GM21515 (cell line): ENCODE data around the gene ANKS1B.
"Not testable (repeated sequence)": the region's sequence is repeated elsewhere in the genome, so short reads cannot be mapped to it uniquely, and the experiment has no call there.

Source experiments
- ATAC-seq: cut with Tn5 transposase; IDR thresholded peaks from one replicate; pipeline ENCODE4 v1.9.1; 2021; ENCODE audit not compliant: unreplicated experiment

ANKS1B gene

DNA sequence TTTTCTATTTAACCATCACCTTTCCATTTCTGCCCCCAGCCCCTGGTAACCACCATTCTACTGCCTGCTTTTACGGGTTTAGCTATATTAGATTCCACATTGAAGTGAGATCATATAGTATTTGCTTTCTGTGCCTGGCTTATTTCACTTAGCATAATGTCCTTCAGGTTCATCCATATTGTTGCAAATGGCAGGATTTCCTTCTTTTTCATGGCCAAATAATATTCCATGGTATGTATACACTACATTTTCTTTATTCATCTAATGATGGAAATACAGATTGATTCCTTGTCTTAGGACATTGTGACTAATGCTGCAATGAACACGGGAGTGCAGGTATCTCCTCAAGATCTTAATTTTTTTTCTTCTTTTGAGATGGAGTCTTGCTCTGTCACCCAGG is 1137.5 kb downstream of the ANKS1B start:
- no peak for ATAC-seq

DNA sequence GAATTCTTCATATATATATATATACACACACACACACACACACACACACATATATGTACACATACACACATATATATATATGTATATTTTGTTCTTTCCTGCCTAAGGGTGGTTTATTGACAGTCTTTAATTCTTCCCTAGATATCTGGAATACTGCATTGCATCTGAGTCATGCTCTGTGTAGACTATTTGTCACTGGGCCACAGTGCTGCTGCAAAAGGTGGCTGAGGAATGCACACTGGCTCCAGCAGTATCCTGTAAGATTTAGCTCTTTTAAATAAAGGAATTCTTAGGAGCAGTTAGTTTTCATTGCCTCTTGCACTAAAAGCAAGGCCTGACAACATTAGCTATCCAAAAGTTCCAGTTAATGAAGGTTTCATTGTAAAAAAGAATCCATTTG is 1138.8 kb downstream of the ANKS1B start:
- no peak for ATAC-seq

DNA sequence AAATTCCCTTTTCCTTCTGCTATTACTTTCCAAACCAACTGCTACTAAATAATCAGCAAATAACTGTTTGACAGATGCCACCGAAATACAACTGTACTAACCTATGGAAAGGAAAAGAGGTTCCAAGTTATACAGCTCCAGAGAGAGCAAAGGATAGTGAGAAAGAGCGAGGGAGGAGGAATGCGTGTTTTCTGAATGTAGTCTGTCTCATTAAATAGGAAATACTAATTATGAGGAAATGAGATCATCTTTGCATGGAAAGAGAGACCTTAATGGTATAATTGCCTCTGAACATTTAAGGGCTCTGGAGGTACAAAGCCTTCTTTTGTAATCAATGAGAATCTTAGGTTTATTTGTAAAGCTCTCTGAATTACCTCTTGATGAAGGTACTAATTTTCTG is 1144.4 kb downstream of the ANKS1B start:
- ATAC-seq: no peak

DNA sequence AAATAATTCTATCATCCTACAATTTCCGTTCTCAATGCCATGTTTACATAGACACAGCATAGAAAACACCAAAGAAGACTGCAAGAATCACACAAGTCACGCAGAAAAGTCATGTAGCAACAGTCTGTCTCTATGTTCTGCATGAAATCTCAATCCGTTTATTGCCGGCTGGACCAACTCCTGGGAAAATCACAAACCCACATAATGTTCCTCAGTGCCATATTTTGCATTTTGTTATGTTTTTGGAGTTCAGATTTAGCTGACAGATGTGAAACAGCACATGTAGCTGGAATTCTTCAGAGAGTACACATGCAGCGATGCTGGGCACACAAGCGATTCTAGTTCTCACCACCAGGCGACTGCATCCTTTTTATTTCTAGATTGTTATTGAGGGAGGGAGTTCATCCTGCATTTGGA is 1146.5 kb downstream of the ANKS1B start:
- no peak for ATAC-seq

DNA sequence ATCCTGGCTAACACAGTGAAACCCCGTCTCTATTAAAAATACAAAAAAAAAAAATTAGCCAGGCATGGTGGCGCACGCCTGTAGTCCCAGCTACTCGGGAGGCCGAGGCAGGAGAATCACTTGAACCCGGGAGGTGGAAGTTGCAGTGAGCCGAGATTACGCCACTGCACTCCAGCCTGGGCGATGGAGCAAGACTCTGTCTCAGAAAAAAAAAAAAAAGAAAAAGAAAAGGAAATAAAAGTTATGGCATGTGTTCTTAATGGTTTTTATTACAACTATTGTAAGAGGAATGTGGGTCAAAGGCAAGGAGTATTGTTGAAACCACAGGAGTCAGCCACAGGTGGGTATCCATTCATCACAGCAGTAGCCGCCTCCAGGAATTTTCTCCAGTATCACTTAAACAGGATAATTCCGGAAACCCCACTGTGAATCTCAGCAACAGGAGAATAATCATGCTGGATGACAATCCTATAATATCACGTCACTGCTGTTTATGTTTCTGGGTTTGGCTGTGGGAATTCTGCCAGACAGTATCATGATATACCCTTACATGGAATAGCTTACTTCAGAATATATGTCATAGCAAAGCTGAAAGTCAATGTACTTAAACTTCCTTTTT is 1147.5 kb downstream of the ANKS1B start:
- not testable (repeated sequence) for ATAC-seq

DNA sequence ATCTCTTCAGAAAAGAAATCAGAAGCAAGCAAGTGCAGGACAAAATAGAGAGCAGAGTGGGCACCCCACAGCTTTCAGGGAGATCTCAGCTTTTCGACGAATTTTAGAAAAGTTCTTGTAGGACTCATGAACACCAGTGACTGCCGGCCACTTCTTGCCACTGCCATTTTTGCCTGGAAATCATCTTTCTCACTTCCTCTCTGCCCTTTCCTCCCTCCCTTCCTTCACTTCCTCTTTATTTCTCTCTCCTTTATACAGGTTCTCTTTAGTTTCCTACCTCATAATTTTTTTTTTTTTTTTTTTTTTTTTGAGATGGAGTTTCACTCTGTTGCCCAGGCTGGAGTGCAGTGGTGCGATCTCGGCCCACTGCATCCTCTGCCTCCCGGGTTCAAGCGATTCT is 1154.1 kb downstream of the ANKS1B start:
- ATAC-seq: no peak

DNA sequence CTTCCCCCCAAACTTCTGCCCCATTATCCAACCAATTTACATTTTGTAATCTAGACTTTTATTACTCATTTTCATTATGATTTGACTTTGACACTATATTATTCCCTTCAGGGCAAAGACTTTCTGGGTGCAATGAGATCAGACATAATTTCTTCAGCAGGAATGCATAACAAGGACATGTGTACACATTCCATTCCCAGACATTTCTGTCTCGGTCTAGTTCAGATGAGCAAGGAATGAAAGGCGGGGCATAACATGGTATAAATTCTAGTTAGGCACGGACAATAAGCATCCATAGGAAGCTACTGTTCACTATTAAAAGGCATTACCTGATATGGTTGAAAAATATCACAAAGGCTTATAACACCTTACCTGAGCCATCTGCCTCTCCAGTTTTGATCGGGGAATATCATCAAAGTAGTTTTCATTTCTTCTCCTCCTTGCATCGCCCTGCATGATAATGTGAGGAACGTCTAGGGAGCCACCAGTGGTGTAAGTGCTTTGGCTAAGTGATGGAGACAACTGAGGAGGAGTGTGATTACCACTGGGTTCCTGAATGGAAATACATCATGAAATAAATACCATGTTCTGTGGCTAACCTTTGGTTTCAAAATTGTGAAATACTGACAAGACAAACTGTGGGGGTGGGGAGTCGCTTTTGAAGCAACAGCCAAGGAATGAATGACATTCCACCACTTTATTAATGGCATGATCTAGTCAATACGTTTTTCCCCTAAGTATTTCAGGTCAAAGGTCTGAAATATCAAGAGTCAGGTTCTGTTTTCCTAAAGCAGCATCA is 1155.7 kb downstream of the ANKS1B start:
- no peak for ATAC-seq

DNA sequence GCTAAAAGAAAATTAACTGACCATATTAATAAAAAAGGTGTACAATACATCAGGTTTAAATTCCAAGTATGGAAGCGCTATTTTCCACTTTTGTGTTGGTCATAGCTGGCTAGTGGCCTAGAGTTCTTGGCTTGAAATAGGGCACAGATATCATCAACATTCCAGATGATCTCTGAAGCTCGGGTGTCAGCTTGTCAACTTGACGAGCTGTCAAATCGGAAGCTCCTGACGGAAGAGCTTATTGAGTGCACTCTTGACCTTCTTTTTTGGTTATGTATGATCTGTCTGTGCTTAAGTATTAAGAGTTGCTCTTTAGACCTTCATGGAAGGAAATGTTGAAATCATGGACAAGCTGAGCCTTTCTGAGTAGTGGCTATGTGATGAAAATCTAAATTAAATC is 1161.7 kb downstream of the ANKS1B start:
- ATAC-seq: no peak

DNA sequence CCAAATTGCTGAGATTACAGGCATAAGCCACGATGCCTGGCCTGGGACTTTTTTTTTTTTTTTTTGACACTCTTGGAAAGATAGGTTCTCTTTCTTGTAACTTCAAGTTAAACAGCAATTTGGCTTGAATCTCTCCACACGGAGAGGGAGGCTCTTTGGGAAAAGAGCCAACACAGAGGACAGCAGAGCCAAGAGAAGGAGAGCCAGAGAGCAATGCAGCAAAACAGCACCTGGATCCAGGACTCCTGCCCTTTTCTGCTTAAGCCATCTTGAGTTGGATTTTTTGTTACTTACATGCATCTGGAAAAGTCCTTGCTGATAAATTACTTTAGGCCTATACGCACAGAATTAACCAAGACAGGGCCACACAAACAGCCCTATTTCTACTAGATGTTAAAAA is 1162.9 kb downstream of the ANKS1B start:
- ATAC-seq: no peak

DNA sequence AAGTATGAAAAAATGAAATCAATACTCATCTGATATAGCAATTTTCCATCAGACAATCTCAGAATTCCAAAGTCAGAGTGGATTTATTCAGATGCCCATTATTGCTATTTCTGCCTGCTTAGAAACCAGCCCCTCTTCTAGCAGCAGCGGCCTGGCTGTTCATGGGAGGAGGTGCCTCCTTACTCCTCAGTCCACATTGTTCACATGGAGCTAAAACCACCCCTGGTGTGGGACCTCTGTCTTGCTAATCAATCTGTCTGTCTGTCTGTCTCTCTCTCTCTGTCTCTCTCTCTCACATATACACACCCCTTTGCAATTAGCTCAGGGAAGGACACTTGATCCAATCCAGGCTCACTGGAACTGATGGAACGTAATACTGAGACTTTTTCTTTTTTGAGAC is 1163.5 kb downstream of the ANKS1B start:
- ATAC-seq: no peak

DNA sequence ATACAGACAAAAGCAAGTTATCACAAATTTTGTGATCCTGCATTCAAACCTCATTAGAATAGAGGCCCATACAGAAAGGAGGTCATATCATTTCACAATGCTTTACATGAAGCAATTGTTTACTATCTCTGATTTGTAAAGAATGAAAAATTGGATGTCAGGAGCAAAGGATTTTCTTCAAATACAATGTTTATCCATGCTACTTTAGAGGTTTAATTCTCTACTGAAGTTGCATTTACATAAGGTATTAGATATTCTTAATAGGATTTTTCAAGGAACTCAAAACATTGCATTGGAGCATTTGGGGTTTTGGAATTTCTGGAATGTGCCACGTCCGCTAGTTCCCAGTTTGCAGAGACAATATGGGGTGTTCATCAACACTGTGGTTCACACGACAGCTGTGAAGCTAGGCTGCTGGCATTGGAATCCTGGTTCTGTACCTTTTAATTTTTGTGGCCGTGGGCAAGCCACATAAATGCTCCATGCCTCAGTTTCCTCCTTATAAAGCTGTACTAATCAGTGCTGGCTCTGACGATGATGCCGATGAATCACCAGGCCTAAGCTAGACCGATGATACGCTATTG is 1164.8 kb downstream of the ANKS1B start:
- no peak for ATAC-seq

DNA sequence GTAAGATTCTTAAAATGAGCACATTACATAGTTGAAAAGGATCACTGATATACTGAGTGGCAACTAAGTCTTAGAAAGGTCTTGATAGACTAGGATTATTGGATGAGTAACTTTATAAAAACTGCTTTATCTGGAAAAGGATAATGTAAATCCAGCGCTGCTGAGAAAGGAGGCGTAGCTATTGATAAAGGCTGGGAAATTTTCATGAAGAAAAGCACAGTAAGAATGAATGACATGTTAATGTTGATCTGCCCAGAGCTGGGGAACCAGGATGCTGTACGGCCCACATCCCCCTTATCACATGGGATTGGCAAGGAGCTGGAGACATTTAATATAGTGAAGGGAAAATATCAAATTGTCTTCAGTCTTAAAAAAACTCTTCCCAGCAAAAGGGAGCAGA is 1165.7 kb downstream of the ANKS1B start:
- no peak for ATAC-seq

DNA sequence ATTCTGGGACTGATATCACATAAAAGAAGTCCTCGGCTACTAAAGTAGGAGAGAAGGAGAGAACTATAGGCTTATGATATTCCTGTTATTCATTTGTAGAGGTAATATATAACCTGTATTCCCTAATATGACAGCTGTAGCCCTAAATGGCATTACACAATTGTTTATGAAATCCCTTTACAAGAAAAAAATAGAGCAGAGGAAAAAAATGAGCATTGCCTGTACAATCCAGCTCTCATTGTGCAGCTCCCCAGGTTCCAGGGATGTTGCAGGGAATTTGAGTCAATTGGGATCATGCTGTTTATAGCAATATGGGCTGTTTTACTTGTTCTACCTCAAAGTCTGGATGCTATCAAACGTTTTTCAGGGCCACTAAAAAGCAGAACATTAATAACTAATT is 1166.5 kb downstream of the ANKS1B start:
- ATAC-seq: no peak

DNA sequence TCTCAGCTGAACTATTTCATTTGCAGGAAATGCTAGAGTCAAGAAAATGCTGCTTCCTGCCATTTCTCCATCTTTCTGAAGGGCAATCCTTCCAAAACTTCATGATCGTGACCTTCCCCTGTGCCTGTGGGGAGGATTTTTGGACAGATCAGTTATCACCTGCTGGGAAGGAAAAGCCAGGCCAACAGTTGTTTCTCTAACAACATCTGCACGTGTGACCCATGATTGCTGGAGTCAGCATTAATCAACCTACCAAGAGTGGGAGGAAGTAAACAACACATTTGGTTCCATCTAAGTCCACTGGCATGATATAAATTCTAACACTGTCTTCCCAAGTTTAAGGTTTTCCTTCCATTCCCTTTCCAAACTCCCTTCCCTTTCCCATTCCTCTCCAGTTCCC is 1167.0 kb downstream of the ANKS1B start:
- ATAC-seq: no peak

DNA sequence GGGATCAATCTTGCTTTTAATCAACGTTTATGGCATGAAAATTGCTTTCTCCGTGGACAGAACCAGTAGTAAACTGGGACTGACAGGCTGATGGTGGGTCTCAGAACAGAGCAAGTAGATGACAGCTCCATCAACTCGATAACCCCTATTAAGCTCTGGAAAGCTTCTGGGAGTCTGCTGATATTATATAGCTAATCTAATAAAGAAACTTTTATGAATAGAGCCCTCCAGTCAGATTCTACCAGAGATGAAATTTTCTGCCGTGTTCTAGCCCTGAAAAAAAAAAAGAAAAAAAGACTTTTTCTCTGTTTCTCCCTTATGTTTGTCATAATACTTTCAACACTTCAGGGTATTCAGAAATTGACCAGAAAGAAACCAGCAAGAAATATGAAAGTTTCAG is 1168.0 kb downstream of the ANKS1B start:
- ATAC-seq: no peak

DNA sequence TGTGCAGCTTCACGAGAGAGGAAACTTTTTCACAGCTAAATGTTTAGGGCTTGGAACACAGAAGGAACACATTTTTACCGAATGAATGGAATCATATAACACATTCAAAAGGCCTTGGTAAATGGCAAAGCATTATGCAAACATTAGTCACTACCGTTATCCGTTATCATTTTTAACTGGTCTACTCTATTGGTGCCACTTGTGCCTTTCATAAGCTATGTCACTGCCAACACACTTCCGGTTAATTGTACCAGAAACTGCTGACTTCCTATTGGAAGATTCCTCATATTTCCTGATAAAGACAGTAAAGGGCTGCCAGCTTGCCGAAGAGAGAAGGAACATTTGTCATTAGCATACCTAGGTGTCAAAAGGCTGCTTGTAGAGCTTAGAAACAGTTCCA is 1170.5 kb downstream of the ANKS1B start:
- no peak for ATAC-seq

DNA sequence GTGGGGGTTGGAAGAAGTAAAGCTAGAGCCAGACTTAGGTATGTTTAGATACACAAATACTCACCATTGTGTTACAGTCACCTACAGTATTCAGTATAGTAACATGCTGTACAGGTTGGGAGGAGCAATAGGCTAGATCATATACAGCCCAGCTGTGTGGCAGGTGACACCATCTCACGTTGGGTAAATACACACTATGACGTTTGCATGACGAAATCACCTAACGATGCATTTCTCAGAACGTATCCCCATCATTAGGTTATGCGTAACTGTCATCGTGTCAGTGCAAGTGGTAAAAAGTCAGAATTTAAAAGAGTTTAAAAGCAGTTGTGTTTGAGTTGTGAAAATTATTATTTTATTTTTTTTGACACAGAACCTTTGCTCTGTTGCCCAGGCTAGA is 1172.5 kb downstream of the ANKS1B start:
- ATAC-seq: no peak

DNA sequence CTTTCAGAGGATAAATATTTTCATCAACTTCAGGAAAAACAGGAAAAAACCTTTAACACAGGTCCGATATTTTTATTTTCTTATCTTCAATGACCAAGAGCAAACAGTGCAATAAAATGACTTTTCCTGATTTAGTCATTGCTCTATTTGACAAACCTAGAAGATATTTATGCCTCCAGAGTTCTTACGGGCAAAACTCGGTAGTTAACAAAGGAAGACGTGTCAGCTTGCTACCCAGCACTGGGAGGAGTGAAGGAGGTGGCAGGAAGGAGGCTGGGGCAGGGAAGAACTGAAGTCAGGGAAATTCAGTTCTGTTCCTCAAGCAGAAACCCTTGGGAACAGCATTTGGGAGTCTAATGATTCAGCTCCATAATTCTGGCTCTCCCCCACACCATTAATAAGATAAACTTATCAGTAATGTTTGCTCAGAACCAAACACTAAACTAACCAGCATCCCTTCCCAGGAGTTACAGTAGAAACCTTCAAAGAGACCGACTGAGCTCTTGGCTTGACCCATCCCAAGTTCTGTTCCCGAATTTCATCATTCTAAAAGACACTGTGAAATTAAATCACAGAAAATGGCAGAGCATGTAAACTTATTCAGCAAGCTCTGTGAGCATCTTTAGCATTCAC is 1176.4 kb downstream of the ANKS1B start:
- ATAC-seq: no peak

DNA sequence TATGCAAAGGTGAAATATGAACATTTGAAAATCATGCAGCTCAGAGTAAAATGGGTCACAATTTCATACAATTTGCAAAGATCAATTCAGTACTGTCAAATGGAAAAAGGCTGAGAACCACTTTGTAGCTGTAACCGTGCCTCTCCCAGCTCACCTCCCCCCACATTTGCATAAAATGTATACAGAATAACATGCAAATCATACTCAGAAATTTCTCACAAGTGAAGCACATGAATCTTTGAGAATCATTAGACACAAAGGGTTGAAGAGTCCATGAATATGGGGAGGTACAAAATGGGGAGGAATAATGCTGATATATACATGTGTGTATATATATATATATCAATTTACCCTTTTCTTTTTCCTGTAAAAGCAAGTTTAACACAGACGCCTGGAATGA is 1177.5 kb downstream of the ANKS1B start:
- ATAC-seq: no peak

DNA sequence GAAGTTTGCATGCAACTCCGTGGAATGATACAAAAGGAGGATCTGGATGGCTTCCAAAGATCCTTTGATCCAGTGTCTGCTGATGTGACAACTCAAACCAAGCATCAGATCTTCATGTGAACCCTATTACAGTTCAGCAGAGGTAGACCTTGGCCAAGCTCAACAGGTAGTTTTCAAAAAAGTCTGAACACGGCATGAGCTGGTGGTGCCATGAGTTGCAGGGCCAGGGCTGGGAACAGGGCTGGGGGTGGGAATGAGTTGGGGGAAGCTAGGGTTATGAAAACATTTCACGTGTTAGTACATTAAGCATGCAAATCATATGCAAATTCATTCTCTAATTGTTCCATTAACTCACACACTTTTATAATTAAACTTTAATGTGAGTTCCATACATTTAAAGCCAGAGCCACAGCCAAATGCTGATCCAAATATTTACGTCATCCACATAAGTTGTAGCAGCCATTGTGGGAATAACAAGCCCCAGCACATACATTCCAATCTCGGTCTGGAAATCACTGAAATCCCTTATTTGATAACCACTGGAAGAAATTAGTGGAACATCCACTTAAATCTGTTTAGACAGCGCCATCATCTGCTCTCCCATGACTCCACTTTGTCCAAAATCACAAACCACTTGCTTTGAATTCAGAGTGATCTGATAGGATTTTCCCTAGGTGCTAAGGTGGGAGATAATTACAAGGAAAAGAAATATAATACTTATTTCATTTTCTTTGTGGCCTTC is 1181.1 kb downstream of the ANKS1B start:
- no peak for ATAC-seq

DNA sequence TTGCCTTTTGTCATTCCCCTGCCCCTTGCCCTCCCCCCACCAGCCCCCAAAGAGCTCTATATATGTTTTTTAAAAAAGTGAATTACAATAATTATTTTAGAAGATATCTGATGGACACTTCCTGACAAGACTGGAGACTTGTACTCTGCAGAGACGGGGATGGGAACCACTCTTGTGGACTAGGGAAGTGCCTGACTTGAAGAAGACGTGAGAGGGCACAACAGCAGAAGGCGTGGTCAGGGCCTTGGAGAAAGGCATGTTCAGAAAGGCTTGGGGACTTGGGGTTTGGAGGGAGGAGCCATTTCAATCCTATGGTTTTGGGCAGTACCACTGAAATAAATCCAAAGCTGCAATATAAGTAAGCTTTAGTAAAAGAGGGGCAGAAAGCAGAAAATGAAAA is 1184.9 kb downstream of the ANKS1B start:
- no peak for ATAC-seq
